Activated T-cell treated with anti-CD3 and anti-CD28 coated beads, Interleukin-2, amount 50 U/mL, for 1 hour (primary cell): ENCODE data around the gene CORO7.
A peak's percentile ranks its signal among the peaks of the same experiment; 100 is the strongest.

ENCODE experiments used
- DNase-seq: peaks from one replicate; pipeline ENCODE4 v3.0.0-alpha.2; 2020

The CORO7 gene

DNA sequence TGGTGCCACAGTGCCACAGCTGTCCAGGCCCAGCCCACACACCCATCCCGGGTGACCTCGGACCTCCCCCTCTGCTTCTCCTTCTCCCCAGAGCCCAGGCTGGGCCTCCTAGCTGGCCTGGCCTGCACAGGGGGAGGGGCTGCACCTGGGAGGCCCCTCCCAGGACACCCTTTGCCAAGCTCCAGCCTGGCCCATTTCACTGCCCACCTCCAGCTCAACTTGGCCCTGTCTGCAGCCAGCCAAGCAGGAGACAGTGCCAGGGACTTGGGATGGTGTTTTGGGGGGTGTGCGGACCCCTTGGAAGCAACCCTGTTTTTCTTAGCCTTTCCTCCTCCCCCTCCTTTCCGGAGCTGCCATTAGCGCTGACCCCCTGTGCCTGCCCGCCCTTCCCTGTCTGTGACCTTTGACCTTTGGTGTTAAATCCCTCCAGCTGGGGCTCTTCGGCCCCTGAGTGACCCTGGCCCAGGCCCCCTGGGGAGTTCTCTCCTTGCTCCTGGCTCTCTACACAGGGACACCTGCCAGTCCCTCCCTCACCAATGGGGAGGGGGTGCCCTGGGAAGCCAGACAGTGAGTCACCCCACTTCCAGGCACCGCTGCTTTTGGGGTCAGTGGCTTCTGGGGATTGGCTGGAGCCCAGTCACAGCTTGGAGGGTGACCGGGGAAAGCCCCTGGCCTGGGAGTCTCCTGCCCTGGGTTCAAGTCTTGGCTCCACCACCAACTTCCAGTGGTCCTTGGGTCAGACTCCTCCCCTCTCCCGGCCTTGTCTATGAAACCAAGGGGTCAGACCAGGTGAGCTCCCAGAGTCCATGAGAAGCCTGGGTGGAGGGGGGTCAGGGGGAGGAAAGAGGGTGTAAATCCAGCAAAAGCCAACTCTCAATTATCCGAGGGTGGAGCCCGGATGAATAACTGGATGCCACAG is 98.6 kb downstream of the CORO7 start:
- no peak for DNase-seq

DNA sequence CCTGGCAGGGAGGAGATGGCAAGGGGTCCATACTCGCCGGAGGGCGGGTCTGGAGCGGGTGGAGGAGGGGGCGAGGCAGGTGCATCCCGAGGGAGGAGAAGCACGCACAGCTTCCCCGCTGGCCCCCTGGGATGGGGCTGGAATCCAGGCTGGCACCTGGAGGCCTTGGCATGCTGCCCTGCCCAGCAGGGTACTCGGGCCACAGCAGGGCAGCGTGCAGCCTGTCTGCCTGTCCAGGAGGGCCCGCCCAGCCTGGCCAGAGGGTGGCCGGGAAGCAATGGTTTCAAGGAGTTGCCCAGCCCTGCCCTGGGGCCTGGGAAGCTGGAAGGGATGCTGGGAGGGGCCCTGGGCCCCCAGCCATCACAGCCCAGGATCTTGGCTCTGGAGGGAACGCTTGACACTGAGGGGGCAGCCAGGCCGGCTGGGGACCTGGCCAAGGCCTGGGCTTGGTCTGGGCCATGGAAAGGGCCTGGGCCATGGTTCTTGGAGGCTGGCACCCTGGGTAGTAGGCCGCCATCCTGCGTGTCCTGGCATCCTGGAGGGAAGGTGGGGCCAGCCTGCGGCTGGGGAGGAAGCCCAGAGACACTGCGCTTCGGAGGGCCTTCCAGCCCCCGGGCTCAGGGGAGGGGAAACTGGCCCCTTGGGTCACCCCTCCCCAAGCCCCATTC is 99.4 kb downstream of the CORO7 start:
- DNase-seq, result no peak

- no peak for DNase-seq
Measured at GRCh38 chr16:4316108-4316863, 100.1 kb downstream of the CORO7 start.

- DNase-seq, result peak; percentile 44
Measured at GRCh38 chr16:4315186-4316107, 100.9 kb downstream of the CORO7 start, which contains the start of gene GLIS2. Gene GLIS2, plus strand, starts transcription at chr16:4316067. Its CDS starts 16,214 bp downstream, at chr16:4332281.

DNA sequence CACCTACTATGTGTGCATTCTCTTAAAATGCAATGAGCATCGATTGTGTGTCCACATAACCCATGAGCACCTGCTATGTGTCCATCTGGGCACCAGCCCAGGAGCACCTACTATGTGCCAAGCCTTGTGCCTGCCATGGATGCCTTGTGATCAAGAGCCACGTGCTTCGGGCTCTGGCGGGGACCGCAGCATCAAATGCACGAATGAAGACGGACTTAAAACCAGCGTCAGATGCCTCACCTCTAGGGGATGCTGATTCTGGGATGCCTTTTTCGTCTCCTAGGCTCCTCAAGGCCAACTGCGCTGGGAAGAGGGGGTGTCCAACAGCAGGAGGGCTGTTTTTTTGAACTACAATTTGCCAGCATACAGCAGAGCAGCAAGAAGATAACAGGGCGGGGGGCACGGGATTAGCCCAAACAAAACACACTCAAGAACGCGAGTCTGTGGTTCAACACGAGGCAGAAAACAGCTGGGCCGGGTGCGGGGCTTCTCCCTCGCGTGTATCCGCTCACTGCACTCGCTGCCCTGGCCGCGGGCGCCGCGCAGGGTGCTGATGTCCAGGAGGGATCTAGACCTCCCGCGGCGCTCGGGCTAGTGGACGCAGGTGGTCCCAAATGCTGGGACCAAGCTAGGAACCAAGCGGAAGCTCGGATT is 101.7 kb downstream of the CORO7 start:
- peak; percentile 42 for DNase-seq

DNA sequence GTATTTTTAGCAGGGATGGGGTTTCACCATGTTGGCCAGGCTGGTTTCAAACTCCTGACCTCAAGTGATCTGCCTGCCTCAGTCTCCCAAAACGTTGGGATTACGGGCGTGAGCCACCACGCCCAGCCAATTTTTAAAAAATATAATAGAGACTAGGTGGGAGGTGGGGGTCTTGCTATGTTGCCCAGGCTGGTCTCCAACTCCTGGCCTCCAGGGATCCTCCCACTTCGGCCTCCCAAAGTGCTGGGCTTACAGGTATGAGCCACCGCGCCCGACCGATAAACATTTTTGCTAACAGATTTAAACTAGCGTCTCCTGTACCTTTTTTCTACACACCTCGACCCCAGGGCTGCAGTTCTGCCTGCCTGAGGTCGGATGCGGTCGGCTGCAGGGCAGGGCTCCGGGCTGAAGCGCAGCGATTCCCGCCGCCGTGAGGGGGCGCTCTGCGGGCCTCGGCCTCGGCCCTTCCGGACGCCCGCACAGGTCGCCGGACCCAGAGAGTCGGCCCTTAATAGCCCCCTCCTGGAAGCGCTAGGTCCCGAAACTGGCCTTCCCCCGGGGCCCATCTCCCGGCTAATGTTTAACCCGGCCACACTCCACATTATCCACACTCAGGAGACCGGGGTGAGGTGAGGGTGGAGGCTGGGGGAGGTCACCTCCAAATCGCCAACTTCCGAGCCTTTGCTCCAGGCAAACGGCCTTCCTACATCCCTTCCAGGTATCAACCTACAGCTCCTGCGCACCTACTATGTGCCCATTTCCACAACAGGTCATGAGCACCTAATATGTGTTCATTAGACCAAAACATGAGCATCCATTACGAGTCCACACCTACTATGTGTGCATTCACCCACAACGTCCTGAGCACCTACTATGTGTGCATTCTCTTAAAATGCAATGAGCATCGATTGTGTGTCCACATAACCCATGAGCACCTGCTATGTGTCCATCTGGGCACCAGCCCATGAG is 102.5 kb downstream of the CORO7 start:
- DNase-seq, result no peak

GRCh38 chr16:4309833-4310266 is 106.5 kb downstream of the CORO7 start:
- peak; percentile 73 for DNase-seq

- DNase-seq, result no peak
Measured at GRCh38 chr16:4309102-4309832, 107.1 kb downstream of the CORO7 start.

DNA sequence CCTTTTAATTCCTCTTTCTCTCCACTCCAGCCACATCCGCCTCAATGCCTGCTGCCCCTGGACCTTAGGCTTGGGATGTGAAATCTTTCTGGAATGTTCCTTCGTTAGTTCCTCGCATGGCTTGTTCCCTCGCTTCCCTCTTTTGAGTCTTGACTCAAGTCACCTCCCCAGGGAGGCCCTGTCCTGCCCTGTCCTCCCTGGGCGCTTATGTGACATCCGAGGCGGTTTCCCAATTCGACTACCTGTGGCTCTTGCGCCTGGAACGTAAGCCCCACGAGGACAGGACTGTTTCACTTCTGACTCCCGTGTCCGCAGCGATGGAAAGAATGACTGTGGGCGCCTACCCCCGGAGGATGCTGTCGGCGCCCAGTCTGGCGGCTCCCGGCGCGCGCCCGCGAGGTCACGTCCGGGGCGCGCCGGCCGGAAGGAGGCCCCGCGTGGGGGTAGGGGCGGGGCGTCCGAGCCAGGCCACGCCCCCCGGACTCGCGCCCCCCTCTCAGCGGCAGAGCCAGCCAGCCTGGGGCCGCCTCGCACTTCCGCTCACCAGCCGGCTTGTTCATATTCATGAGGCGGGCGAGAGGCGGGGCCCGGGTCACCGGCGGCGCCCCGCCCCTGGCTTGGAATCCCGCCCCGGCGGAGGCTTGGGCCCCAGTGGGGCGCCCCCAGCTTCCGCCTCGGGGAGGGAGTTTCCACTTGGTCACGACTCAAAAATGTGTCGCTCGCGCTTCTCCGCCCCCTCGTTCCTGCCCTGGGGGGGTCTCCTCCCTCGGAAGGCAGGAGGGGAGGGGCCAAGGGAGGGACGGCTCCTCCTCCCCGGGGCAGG is 109.0 kb downstream of the CORO7 start:
- peak; percentile 98 for DNase-seq

GRCh38 chr16:4306470-4307214 is 109.8 kb downstream of the CORO7 start:
- DNase-seq, result peak; percentile 58
